Measurements from ENCODE around the gene WDR4.

GRCh38 chr21:42846221-42846620, 33.1 kb downstream of the WDR4 start:
- TF ChIP-seq CTCF (IDR thresholded peaks at IDR 0.05) (no peak), POLR2A (IDR thresholded peaks at IDR 0.05) (no peak)
